A549 (cell line): Measurements from ENCODE around the gene COPZ2. TPM values are rescaled to one million over a fixed set of nuclear protein-coding genes. Genes with fewer than 3 reads are reported as not detected.

ENCODE experiments used
- ATAC-seq, 2 experiments: fragments of 200-7000 bp in 1 of 2; fragments of >200 bp in 1 of 2; cut with Nextera tagmentation in 1 of 2; cut with Tn5 transposase in 1 of 2; 3 replicates each; pipeline versions ENCODE4 v1.8.0 to v1.9.1; 2018 to 2020; ENCODE audit warnings: mild to moderate bottlenecking in 1 of 2, moderate library complexity in 1 of 2
- CTCF ChIA-PET: fragments of 300-600 bp; sonication (Branson Sonifier 250); formaldehyde crosslinking; extraction: SDS; loops from one replicate; lab custom pipeline; 2021; ENCODE audit warnings: antibody characterized with exemption, inconsistent platforms; lab: Yijun Ruan, JAX
- POLR2A ChIA-PET: fragments of 350-600 bp; formaldehyde crosslinking; extraction: SDS; loops from one replicate; lab custom pipeline; 2021; ENCODE audit warnings: antibody characterized with exemption, inconsistent platforms; lab: Yijun Ruan, JAX
- DNase-seq, 2 experiments: peaks; one replicate each; pipeline versions ENCODE4 v3.0.0 to v3.0.0-alpha.2; 2011 to 2016; ENCODE audit warnings: low read depth in 1 of 2, low spot score in 1 of 2
- FAIRE-seq: peaks from 2 replicates; lab custom pipeline; 2011; peaks lifted over from hg19 to GRCh38; lab: Jason Lieb, UNC
- H3K27ac ChIP-seq, 2 experiments: fragments of >200 bp; sonication (Bioruptor Twin); formaldehyde crosslinking; 3 replicates each; pipeline ENCODE4 v1.5.1; 2016 to 2017
- H3K4me1 ChIP-seq: fragments of >200 bp; sonication (Bioruptor Twin); formaldehyde crosslinking; 3 replicates; pipeline ENCODE4 v1.6.1; 2016
- H3K4me2 ChIP-seq: fragments of >200 bp; sonication (Bioruptor Twin); formaldehyde crosslinking; 3 replicates; pipeline ENCODE4 v1.6.1; 2016
- H3K4me3 ChIP-seq: fragments of >200 bp; sonication (Bioruptor Twin); formaldehyde crosslinking; 3 replicates; pipeline ENCODE4 v1.5.1; 2016
- H3K9me3 ChIP-seq: fragments of >200 bp; sonication (Bioruptor Twin); formaldehyde crosslinking; 3 replicates; pipeline ENCODE4 v1.6.1; 2016
- CEBPB ChIP-seq, 2 experiments: fragments of >200 bp in 1 of 2; sonication (Bioruptor Twin) in 1 of 2; formaldehyde crosslinking in 1 of 2; IDR thresholded peaks; 2 replicates each; pipeline ENCODE4 v1.6.1; 2012 to 2016
- FOSB ChIP-seq: fragments of 250-450 bp; sonication (Bioruptor Pico); IDR thresholded peaks from 2 replicates; pipeline ENCODE4 v1.5.0; 2020; ENCODE audit warnings: mild to moderate bottlenecking, moderate library complexity
- HDAC2 ChIP-seq: fragments of 200-600 bp; sonication (generic); IDR thresholded peaks from 2 replicates; pipeline ENCODE4 v1.6.1; 2016
- JUN ChIP-seq, 2 experiments: fragments of >200 bp; sonication (Bioruptor Twin); formaldehyde crosslinking; IDR thresholded peaks; 2 replicates in 1 of 2; 3 replicates in 1 of 2; pipeline ENCODE4 v1.6.1; 2016 to 2017
- KDM1A ChIP-seq: fragments of 200-600 bp; sonication (generic); IDR thresholded peaks from 2 replicates; pipeline ENCODE4 v1.6.1; 2016; ENCODE audit warnings: low read depth, mild to moderate bottlenecking
- KDM5A ChIP-seq: fragments of 200-600 bp; sonication (generic); IDR thresholded peaks from 2 replicates; pipeline ENCODE4 v1.6.1; 2016; ENCODE audit warnings: antibody characterized with exemption, mild to moderate bottlenecking
- MAZ ChIP-seq: fragments of 150-350 bp; IDR thresholded peaks from 2 replicates; pipeline ENCODE4 v1.6.1; 2014; ENCODE audit warnings: antibody characterized with exemption, low read depth, low read length, borderline replicate concordance
- NR3C1 ChIP-seq: fragments of >200 bp; sonication (Bioruptor Twin); formaldehyde crosslinking; IDR thresholded peaks from 3 replicates; pipeline ENCODE4 v1.6.1; 2017
- POLR2AphosphoS2 ChIP-seq: conservative IDR thresholded peaks from 2 replicates; pipeline ENCODE4 v1.6.1; 2012; ENCODE audit warnings: low read length, improper control_type of control experiment, inconsistent platforms
- RAD21 ChIP-seq, 2 experiments: fragments of >200 bp in 1 of 2; sonication (Bioruptor Twin) in 1 of 2; formaldehyde crosslinking in 1 of 2; IDR thresholded peaks in 1 of 2; conservative IDR thresholded peaks in 1 of 2; 2 replicates in 1 of 2; 3 replicates in 1 of 2; pipeline ENCODE4 v1.6.1; 2012 to 2018; ENCODE audit warnings: inconsistent platforms in 1 of 2
- RNF2 ChIP-seq: fragments of 200-600 bp; sonication (generic); IDR thresholded peaks from 2 replicates; pipeline ENCODE4 v1.6.1; 2016; ENCODE audit warnings: low read depth, mild to moderate bottlenecking, antibody characterized with exemption, moderate library complexity, borderline replicate concordance
- ZC3H11A ChIP-seq: fragments of 450-650 bp; IDR thresholded peaks from 2 replicates; pipeline ENCODE4 v1.6.1; 2014; ENCODE audit warnings: antibody characterized with exemption, mild to moderate bottlenecking
- ZNF302 ChIP-seq: fragments of 250-450 bp; sonication (Bioruptor Pico); IDR thresholded peaks from 2 replicates; pipeline ENCODE4 v1.9.0; 2021; ENCODE audit warnings: inconsistent platforms, mild to moderate bottlenecking, moderate library complexity
- WGBS: methylation state at CpG from one replicate; pipeline ENCODE4 v1.1.6; 2017; ENCODE audit errors: missing lambda C conversion rate; 5-methylcytosine and 5-hydroxymethylcytosine counted together
- polyA plus RNA-seq, 4 experiments: library from polyadenylated mRNA; depleted of rRNA in 3 of 4; stranded (reverse); fragments of >200 nt; fragmentation: RNase III in 1 of 4; extraction: RNeasy Plus Mini Kit Qiagen cat#74134 plus additional on column Dnase treatment in 1 of 4; gene quantifications; 2 replicates in 3 of 4; 3 replicates in 1 of 4; pipeline ENCODE4 v1.2.3, GENCODE V29; 2011 to 2017
- TF ChIP-seq, protein P1 (sequence below): fragments of >200 bp; sonication (Bioruptor Twin); formaldehyde crosslinking; IDR thresholded peaks from 3 replicates; pipeline ENCODE4 v1.5.1; 2016
- TF ChIP-seq, protein P2 (sequence below): IDR thresholded peaks from 2 replicates; pipeline ENCODE4 v1.6.1; 2012
- TF ChIP-seq, protein P3 (sequence below): fragments of >200 bp; sonication (Bioruptor Twin); formaldehyde crosslinking; IDR thresholded peaks from 3 replicates; pipeline ENCODE4 v1.6.1; 2016
- TF ChIP-seq, protein P4 (sequence below): IDR thresholded peaks from 2 replicates; pipeline ENCODE4 v1.6.1; 2012; ENCODE audit warnings: low read depth, borderline replicate concordance

Gene COPZ2
- polyA plus RNA-seq, 2 of the 4 experiments (the other 2 are of a cell fraction): 10.6 to 19.3 TPM

DNA sequence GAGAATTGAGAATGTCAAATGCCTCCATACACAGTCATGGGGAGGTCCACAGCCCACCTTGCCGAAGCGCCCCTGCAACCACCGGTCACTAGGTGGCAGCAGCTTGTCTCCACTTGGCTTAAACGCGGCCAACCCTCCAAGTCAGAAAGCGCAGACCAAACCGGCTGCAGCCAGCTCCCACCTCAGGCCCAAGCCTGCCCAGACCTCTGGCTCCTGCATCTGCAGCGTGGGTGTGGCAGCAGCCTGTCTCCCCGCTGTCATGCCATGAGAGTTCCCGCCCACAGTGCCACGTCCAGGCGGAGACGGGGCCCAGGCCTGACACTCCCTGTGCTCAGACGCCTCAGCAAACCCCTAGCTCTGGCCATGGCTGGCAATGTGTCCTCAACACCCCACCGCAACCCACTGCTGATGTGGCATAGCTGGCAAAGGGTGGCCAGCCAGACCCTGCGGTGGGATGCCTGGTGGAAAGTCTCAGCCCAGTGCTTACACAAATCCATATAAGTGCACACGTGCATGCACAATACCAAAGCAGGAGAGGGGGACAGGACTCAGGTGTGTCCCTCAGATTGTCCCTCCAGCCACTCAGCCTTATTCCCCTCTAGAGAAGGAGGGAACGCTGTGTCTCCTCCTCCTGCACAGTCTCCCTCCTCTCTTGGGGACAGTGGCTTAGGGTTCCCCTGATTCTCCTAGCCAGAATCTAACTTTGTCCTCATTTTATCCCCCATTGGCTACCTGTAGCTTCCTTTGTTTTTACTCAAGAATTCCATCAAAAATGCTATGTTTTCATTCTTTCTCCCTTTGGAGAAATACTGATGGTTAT lies 10.9 kb downstream of the COPZ2 start (continued):
- TF ChIP-seq, protein P1, sequence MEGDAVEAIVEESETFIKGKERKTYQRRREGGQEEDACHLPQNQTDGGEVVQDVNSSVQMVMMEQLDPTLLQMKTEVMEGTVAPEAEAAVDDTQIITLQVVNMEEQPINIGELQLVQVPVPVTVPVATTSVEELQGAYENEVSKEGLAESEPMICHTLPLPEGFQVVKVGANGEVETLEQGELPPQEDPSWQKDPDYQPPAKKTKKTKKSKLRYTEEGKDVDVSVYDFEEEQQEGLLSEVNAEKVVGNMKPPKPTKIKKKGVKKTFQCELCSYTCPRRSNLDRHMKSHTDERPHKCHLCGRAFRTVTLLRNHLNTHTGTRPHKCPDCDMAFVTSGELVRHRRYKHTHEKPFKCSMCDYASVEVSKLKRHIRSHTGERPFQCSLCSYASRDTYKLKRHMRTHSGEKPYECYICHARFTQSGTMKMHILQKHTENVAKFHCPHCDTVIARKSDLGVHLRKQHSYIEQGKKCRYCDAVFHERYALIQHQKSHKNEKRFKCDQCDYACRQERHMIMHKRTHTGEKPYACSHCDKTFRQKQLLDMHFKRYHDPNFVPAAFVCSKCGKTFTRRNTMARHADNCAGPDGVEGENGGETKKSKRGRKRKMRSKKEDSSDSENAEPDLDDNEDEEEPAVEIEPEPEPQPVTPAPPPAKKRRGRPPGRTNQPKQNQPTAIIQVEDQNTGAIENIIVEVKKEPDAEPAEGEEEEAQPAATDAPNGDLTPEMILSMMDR: peak; percentile 95
- TF ChIP-seq MAZ (0 out of 2 replicates have a peak, but pooled peaks have one; percentile 48), RAD21 (conservative IDR thresholded peaks at IDR 0.05 in 1 of 2, IDR thresholded peaks at IDR 0.05 in 1 of 2) (peak; percentile 84 to 87), JUN (IDR thresholded peaks at IDR 0.05) (0 out of 5 replicates have a peak, but pooled peaks of 1 of the 2 experiments have one; percentile 34)
- TF ChIP-seq, protein P2, sequence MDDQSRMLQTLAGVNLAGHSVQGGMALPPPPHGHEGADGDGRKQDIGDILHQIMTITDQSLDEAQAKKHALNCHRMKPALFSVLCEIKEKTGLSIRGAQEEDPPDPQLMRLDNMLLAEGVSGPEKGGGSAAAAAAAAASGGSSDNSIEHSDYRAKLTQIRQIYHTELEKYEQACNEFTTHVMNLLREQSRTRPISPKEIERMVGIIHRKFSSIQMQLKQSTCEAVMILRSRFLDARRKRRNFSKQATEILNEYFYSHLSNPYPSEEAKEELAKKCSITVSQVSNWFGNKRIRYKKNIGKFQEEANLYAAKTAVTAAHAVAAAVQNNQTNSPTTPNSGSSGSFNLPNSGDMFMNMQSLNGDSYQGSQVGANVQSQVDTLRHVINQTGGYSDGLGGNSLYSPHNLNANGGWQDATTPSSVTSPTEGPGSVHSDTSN: no peak

DNA sequence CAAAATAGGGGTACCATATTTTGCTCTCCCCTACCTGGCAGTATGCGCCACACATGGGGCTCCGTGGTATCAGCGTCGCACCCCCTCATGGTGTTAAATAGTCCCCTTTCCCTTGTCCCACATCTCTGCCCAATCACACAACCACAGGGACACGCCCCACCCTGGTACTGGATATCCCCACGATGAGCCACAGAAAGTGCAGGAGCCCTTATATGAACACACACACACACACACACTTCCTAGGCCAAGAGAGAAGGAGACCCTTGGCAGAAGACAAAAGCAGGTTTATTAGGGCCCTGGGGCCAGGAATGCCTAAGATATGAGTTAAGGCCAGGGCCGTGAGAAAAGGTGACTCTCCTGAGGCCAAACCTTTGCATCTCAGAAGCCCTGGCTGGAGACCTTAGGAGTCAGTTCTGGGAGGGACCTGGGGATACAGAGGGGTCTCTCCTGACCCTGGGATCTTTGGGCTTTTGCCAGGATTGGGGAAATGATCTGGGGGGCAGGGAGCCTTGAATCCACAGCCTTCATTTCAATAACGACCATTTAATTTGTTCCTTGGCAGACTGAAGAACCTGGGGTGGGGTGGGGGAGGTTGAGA lies 11.6 kb downstream of the COPZ2 start:
- Histone ChIP-seq H3K4me2 (peak overlapping the region; percentile 88), H3K4me1 (peaks cover 27% of the 10 kb centered on the region), H3K27ac (peak overlapping the region; percentile 22 to 50; a peak in 4 of 6 replicates), H3K4me3 (peak overlapping the region; percentile 42), H3K9me3 (no peaks in the 10 kb centered on the region)
- POLR2A ChIA-PET: interaction anchor here (0.5 to 2.5 kb wide), 9 partner anchors 20 to 584 kb away, joined by 3 to 59 read pairs (median 5); partner anchors contain the start of genes CDK5RAP3, NFE2L1 and SNX11
- DNase-seq (peak in 1 of 2 experiments; percentile 43), ATAC-seq (peak in 1 of 2 experiments; percentile 1; a peak in 4 of 6 replicates), FAIRE-seq (no peak)
- CTCF ChIA-PET: interaction anchor here (0.5 to 46.6 kb wide), 55 partner anchors 8 to 611 kb away, joined by 3 to 1398 read pairs (median 5); partner anchors contain the start of genes CBX1, CDK5RAP3, HOXB8 and HOXB9
- 20% methylated on average over 8 of the region's 8 CpGs for WGBS
- TF ChIP-seq ZNF302 (CRISPR knock-in tag) (no peak), NR3C1 (no peak), KDM5A (no peak), ZC3H11A (no peak), CEBPB (IDR thresholded peaks at IDR 0.05) (no peak), KDM1A (no peak), FOSB (CRISPR knock-in tag) (no peak), HDAC2 (no peak), RNF2 (no peak), POLR2AphosphoS2 (no peak)
- TF ChIP-seq, protein P1: no peak
- TF ChIP-seq, protein P3, sequence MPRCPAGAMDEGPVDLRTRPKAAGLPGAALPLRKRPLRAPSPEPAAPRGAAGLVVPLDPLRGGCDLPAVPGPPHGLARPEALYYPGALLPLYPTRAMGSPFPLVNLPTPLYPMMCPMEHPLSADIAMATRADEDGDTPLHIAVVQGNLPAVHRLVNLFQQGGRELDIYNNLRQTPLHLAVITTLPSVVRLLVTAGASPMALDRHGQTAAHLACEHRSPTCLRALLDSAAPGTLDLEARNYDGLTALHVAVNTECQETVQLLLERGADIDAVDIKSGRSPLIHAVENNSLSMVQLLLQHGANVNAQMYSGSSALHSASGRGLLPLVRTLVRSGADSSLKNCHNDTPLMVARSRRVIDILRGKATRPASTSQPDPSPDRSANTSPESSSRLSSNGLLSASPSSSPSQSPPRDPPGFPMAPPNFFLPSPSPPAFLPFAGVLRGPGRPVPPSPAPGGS: no peak
- TF ChIP-seq, protein P4, sequence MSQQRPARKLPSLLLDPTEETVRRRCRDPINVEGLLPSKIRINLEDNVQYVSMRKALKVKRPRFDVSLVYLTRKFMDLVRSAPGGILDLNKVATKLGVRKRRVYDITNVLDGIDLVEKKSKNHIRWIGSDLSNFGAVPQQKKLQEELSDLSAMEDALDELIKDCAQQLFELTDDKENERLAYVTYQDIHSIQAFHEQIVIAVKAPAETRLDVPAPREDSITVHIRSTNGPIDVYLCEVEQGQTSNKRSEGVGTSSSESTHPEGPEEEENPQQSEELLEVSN: no peak
